NB4 (cell line): Measurements from ENCODE around the gene OSBPL1A.

Source experiments
- CTCF ChIP-seq: IDR thresholded peaks from one replicate; pipeline ENCODE4 v1.5.1; 2012; ENCODE audit warnings: low read depth, low read length
- MAX ChIP-seq: IDR thresholded peaks from 2 replicates; pipeline ENCODE4 v1.6.1; 2011; ENCODE audit warnings: low read depth, low read length

- TF ChIP-seq MAX, result no peak
- no peak for TF ChIP-seq CTCF
These were observed 135.5 kb downstream of the OSBPL1A start for GRCh38 chr18:24262087-24262486.
